OCI-LY1 (cell line): ENCODE measurements around the gene TUBB8.

Source experiments
- H2AFZ ChIP-seq: fragments of 200-600 bp; sonication (generic), shearing (Covaris generic); 2 replicates; pipeline ENCODE4 v1.6.0; 2014; ENCODE audit warnings: antibody characterized with exemption, mild to moderate bottlenecking, low read length
- H3F3A ChIP-seq: fragments of 200-600 bp; sonication (generic), shearing (Covaris generic); 2 replicates; pipeline ENCODE4 v1.6.0; 2014; ENCODE audit warnings: mild to moderate bottlenecking, antibody characterized with exemption, low read length, moderate library complexity; ENCODE audit not compliant: insufficient read depth
- H3K27ac ChIP-seq: fragments of 200-600 bp; sonication (generic); 2 replicates; pipeline ENCODE4 v1.5.1; 2014; ENCODE audit warnings: low read length, mixed run types, mild to moderate bottlenecking, low read depth; ENCODE audit not compliant: poor library complexity, severe bottlenecking
- H3K27me3 ChIP-seq: fragments of 200-600 bp; sonication (generic); 2 replicates; pipeline ENCODE4 v1.6.0; 2014; ENCODE audit warnings: antibody characterized with exemption, mild to moderate bottlenecking, low read length, moderate library complexity; ENCODE audit not compliant: insufficient read depth
- H3K36me3 ChIP-seq: fragments of 200-600 bp; sonication (generic); 2 replicates; pipeline ENCODE4 v1.6.1; 2014; ENCODE audit warnings: mild to moderate bottlenecking, antibody characterized with exemption, low read length, moderate library complexity, mixed read lengths; ENCODE audit not compliant: insufficient read depth
- H3K4me1 ChIP-seq: fragments of 200-600 bp; sonication (generic); 2 replicates; pipeline ENCODE4 v1.5.1; 2014; ENCODE audit warnings: mild to moderate bottlenecking, low read length, moderate library complexity; ENCODE audit not compliant: insufficient read depth, severe bottlenecking
- H3K4me2 ChIP-seq: fragments of 200-600 bp; sonication (generic), shearing (Covaris generic); 2 replicates; pipeline ENCODE4 v1.6.1; 2014; ENCODE audit warnings: low read length
- H3K4me3 ChIP-seq: fragments of 200-600 bp; sonication (generic); 2 replicates; pipeline ENCODE4 v1.5.1; 2014; ENCODE audit warnings: low read length, low read depth, mild to moderate bottlenecking, mixed read lengths; ENCODE audit not compliant: poor library complexity, severe bottlenecking
- H3K79me2 ChIP-seq: fragments of 200-600 bp; shearing (Covaris generic); 2 replicates; pipeline ENCODE4 v1.6.1; 2016; ENCODE audit warnings: mixed run types, low read length, mixed read lengths; ENCODE audit not compliant: insufficient read depth
- H3K9ac ChIP-seq: fragments of 200-600 bp; sonication (generic), shearing (Covaris generic); 2 replicates; pipeline ENCODE4 v1.6.1; 2014; ENCODE audit warnings: mild to moderate bottlenecking, low read length, mixed read lengths
- H3K9me2 ChIP-seq: fragments of 200-600 bp; sonication (generic), shearing (Covaris generic); 2 replicates; pipeline ENCODE4 v1.6.1; 2014; ENCODE audit warnings: low read depth, mild to moderate bottlenecking, low read length, mixed read lengths
- H3K9me3 ChIP-seq: fragments of 200-600 bp; shearing (Covaris generic); 2 replicates; pipeline ENCODE4 v1.6.1; 2014; ENCODE audit warnings: low read length, mixed read lengths
- H4K20me1 ChIP-seq: fragments of 200-600 bp; sonication (generic), shearing (Covaris generic); 2 replicates; pipeline ENCODE4 v1.6.0; 2016; ENCODE audit warnings: mild to moderate bottlenecking, low read length; ENCODE audit not compliant: insufficient read depth
- EZH2 ChIP-seq: fragments of 200-600 bp; sonication (generic), shearing (Covaris generic); IDR thresholded peaks from 2 replicates; pipeline ENCODE4 v1.8.0; 2017; ENCODE audit warnings: borderline replicate concordance, mixed run types, mild to moderate bottlenecking, antibody characterized with exemption, low read length, moderate library complexity, mixed read lengths
- TF ChIP-seq, protein P1 (sequence below): fragments of 200-600 bp; sonication (generic), shearing (Covaris generic); IDR thresholded peaks from 2 replicates; pipeline ENCODE4 v1.5.1; 2017; ENCODE audit warnings: mild to moderate bottlenecking, antibody characterized with exemption, low read length, moderate library complexity, mixed read lengths

The TUBB8 gene

DNA sequence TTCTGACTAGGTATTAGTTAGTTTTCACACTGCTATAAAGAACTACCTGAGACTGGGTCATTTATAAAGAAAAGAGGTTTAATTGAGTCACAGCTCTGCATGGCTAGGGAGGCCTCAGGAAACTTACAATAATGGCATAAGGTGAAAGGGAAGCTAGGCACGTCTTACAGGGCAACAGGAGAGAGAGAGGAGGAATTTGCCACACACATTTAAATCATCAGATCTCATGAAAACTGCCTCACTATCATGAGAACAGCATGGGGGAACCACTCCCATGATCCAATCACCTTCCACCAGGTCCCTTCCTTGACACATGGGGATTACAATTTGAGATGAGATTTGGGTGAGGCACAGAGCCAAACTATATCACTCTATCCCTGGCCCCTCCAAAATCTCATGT is 45.5 kb upstream of the TUBB8 start:
- H4K20me1 ChIP-seq: no peaks in the 10 kb centered on the region
- no peaks in the 10 kb centered on the region for H3K9me2 ChIP-seq
- H3K36me3 ChIP-seq: no peaks in the 10 kb centered on the region
- H3K4me3 ChIP-seq: no peak overlapping the region
- H2AFZ ChIP-seq: no peak overlapping the region
- H3F3A ChIP-seq: no peaks in the 10 kb centered on the region
- peaks cover 12% of the 10 kb centered on the region; the same call in 1 of the 2 replicates for H3K9me3 ChIP-seq
- H3K9ac ChIP-seq: no peak overlapping the region
- H3K27me3 ChIP-seq: no peaks in the 10 kb centered on the region
- H3K4me1 ChIP-seq: no peaks in the 10 kb centered on the region
- no peak for TF ChIP-seq EZH2
- TF ChIP-seq, protein P1, sequence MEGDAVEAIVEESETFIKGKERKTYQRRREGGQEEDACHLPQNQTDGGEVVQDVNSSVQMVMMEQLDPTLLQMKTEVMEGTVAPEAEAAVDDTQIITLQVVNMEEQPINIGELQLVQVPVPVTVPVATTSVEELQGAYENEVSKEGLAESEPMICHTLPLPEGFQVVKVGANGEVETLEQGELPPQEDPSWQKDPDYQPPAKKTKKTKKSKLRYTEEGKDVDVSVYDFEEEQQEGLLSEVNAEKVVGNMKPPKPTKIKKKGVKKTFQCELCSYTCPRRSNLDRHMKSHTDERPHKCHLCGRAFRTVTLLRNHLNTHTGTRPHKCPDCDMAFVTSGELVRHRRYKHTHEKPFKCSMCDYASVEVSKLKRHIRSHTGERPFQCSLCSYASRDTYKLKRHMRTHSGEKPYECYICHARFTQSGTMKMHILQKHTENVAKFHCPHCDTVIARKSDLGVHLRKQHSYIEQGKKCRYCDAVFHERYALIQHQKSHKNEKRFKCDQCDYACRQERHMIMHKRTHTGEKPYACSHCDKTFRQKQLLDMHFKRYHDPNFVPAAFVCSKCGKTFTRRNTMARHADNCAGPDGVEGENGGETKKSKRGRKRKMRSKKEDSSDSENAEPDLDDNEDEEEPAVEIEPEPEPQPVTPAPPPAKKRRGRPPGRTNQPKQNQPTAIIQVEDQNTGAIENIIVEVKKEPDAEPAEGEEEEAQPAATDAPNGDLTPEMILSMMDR: no peak
- no peak overlapping the region for H3K4me2 ChIP-seq
- no peak overlapping the region for H3K27ac ChIP-seq
- H3K79me2 ChIP-seq: no peaks in the 10 kb centered on the region

DNA sequence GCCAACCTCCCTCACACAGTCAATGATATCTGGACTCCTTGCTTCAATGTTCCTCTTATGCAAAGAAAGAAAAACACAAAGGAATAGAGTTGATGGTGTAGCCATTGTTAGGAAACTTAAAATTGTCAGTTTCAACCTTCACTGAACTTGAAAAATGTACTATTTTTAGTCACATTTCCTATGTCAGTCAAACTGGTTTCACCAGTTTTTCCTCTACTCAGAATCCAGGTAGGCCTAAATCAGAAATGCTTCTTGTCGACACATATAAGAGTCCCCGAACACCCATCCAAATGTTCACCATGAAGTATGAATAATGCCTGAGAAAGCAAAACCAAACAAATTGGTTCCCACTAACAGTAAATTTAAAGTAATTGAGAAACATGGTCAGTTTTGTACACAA is 43.8 kb upstream of the TUBB8 start:
- H3K27ac ChIP-seq: no peak overlapping the region
- H3F3A ChIP-seq: no peaks in the 10 kb centered on the region
- H3K4me3 ChIP-seq: no peak overlapping the region
- H3K9me2 ChIP-seq: no peaks in the 10 kb centered on the region
- H3K9me3 ChIP-seq: peaks cover 12% of the 10 kb centered on the region; the same call in 1 of the 2 replicates
- H3K36me3 ChIP-seq: no peaks in the 10 kb centered on the region
- H3K27me3 ChIP-seq: no peaks in the 10 kb centered on the region
- H3K4me2 ChIP-seq: no peak overlapping the region
- no peak overlapping the region for H3K9ac ChIP-seq
- H4K20me1 ChIP-seq: no peaks in the 10 kb centered on the region
- H3K79me2 ChIP-seq: no peaks in the 10 kb centered on the region
- H2AFZ ChIP-seq: no peak overlapping the region
- TF ChIP-seq EZH2: no peak
- TF ChIP-seq, protein P1: no peak
- H3K4me1 ChIP-seq: no peaks in the 10 kb centered on the region

DNA sequence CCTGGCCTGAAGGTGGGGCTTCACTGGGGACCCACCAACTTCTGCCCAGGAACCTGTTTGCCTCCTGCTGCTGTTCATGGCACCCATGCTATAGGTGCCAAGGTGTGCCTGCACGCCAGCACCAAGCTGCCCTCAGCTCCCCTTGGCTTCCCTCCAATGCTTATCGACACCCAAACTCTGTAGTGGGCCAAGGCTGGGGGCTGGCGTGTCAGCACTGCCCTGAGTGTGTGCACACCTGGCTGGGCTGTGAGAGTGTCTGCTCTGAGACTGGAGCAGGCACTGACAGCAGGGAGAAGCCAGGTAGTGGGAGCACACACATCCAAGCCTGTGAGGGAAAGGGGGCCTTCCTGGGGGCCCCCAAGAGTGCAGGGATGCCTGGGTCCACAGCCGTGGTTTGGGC is 43.1 kb upstream of the TUBB8 start:
- Histone ChIP-seq H3K9me2 (no peaks in the 10 kb centered on the region), H4K20me1 (no peaks in the 10 kb centered on the region), H3K4me1 (no peaks in the 10 kb centered on the region), H3F3A (no peaks in the 10 kb centered on the region), H3K27ac (no peak overlapping the region), H3K4me2 (no peak overlapping the region), H3K4me3 (no peak overlapping the region), H3K27me3 (no peaks in the 10 kb centered on the region), H3K9me3 (peaks cover 12% of the 10 kb centered on the region; the same call in 1 of the 2 replicates), H3K79me2 (no peaks in the 10 kb centered on the region), H3K9ac (no peak overlapping the region), H2AFZ (no peak overlapping the region), H3K36me3 (no peaks in the 10 kb centered on the region)
- TF ChIP-seq, protein P1: no peak
- no peak for TF ChIP-seq EZH2
